Peyer's patch (tissue), 4 donors: Measurements from ENCODE around the gene ASXL2.

Source experiments
- POLR2A ChIP-seq, 2 donors: fragments of 450-650 bp; IDR thresholded peaks; one replicate each; pipeline ENCODE4 v1.5.1; 2017; ENCODE audit warnings: antibody characterized with exemption in 2 of 2, mild to moderate bottlenecking in 2 of 2, moderate library complexity in 2 of 2
- TF ChIP-seq, protein P1 (sequence below), 6 experiments: fragments of 450-650 bp in 4 of 6; fragments of 200-600 bp in 2 of 6; sonication (generic) in 1 of 6; IDR thresholded peaks; one replicate each; pipeline ENCODE4 v1.5.1; 2017 to 2019; ENCODE audit warnings: antibody characterized with exemption in 6 of 6, mild to moderate bottlenecking in 3 of 6, moderate library complexity in 1 of 6

DNA sequence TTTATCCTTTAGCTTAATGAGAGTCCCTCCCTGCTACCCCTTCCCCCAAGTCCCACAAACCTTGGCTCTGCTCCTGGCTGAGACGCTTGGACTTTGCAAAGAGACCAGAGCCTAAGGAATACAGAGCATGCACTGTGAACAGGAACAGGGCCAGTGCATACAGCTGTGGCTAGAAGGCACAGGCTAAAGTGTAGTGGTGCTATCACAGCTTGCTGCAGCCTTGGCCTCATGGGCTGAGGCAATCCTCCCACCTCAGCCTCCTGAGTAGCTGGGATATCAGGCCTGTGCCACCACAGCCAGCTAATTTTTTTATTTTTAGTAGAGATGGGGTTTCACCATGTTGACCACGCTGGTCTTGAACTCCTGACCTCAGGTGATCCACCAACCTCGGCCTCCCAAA, 39.5 kb upstream of the ASXL2 start:
- TF ChIP-seq, protein P1, sequence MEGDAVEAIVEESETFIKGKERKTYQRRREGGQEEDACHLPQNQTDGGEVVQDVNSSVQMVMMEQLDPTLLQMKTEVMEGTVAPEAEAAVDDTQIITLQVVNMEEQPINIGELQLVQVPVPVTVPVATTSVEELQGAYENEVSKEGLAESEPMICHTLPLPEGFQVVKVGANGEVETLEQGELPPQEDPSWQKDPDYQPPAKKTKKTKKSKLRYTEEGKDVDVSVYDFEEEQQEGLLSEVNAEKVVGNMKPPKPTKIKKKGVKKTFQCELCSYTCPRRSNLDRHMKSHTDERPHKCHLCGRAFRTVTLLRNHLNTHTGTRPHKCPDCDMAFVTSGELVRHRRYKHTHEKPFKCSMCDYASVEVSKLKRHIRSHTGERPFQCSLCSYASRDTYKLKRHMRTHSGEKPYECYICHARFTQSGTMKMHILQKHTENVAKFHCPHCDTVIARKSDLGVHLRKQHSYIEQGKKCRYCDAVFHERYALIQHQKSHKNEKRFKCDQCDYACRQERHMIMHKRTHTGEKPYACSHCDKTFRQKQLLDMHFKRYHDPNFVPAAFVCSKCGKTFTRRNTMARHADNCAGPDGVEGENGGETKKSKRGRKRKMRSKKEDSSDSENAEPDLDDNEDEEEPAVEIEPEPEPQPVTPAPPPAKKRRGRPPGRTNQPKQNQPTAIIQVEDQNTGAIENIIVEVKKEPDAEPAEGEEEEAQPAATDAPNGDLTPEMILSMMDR (IDR thresholded peaks at IDR 0.05): no peak
- no peak for TF ChIP-seq POLR2A (IDR thresholded peaks at IDR 0.05)
